NCI-H510A (cell line): ENCODE measurements around the gene SCAMP1.
"Not testable (repeated sequence)": the region's sequence is repeated elsewhere in the genome, so short reads cannot be mapped to it uniquely, and the experiment has no call there.

ENCODE experiments used
- DNase-seq: peaks from one replicate; lab custom pipeline; 2025; lab: John Stamatoyannopoulos, UW

SCAMP1 gene

GRCh38 chr5:78360924-78361630 lies 660 bp downstream of the SCAMP1 start:
- DNase-seq: peak; percentile 12

- DNase-seq: no peak
These were observed 1.2 kb downstream of the SCAMP1 start for GRCh38 chr5:78361631-78361993.

DNA sequence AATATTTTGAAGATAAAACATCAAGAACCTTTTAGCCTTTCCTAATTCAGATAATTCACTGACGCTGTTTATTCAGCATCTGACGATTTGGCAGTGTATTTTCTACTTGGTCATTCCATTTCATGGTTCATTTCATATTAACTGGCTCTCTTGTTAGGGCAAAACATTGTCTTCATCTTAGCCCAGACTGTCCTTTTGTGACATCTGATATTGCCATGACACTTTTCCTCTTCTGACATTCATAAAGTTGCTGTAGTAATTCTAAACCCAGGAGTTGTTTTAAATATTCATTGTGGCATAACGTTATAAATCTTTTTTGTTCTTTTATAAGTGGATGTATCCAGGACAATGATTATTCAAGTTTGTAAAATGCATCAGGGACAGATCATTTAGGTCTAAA lies 1.8 kb downstream of the SCAMP1 start:
- no peak for DNase-seq

DNA sequence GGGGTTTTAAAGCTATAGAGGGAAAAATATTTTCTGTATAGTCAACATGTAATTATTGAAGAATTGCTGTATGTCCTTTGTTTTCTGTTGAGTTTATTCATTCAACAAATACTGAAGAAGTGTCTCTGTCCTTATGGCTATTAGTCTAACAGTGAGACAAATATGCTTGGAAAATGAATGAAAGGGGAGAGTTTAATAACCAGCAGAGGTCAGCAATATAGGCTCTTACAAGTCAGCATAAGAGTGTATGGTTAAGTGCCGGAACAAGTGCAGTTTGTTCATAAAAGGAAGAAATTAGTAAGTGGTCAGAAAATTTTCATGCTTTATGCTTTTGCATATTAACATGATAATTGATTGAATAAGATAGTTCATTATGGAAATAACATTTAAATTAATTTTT lies 3.6 kb downstream of the SCAMP1 start:
- DNase-seq: no peak

GRCh38 chr5:78367318-78367991 lies 7.0 kb downstream of the SCAMP1 start:
- DNase-seq: peak; percentile 29

DNA sequence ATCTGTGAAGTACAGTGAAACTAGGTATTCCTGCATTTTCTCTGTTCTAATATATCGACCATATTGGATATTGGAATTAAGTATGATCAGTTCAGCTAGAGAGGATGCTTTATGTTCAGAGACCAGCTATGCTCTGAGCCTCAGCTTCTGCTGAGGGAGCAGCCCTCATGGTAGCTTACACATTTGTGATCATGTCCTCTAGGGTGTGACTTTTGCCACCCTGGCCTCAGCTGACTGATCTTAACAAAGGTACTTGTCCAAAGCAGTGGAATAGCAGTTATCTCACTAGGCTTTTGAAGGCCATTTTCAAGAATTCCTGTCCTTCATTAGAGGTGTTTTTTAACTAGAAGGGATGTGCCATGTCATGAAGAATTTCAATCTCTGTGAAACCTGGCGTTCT lies 9.3 kb downstream of the SCAMP1 start:
- no peak for DNase-seq

- DNase-seq: no peak
These were observed 12.8 kb downstream of the SCAMP1 start for GRCh38 chr5:78373231-78373630.

GRCh38 chr5:78376315-78376714 lies 15.9 kb downstream of the SCAMP1 start:
- DNase-seq: no peak

DNA sequence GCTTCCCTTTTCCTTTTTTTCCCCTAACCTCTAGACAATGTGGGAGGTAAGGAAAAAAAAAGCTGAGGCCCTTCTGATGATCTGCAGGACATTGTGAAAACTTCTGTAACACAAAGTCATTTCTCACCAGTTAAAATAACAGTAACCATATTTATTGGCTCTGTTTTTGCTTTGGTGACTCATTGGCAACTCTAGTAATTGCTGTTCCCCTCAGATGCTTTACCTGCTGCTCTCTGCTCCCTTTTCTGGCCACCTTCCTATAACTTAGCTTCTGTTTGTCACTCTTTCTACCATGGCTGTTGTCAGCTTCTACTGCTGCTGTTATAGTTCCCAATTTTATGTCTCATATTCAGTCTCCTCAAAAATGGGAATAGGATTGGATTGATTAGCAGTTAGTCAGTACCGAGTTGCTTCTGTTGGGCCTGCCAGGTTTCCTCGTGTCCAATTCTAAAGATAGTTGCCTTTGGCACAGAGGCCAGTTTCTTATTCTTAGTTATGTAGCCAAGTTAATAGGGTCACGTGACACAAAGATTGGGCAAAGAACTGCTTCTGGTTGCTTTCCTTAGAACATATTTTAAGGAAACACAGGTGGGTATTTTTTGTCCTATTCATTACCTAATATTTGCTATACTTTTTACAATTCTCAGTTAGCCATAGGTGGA lies 16.8 kb downstream of the SCAMP1 start:
- no peak for DNase-seq

GRCh38 chr5:78377718-78378105 lies 17.3 kb downstream of the SCAMP1 start:
- DNase-seq: no peak

DNA sequence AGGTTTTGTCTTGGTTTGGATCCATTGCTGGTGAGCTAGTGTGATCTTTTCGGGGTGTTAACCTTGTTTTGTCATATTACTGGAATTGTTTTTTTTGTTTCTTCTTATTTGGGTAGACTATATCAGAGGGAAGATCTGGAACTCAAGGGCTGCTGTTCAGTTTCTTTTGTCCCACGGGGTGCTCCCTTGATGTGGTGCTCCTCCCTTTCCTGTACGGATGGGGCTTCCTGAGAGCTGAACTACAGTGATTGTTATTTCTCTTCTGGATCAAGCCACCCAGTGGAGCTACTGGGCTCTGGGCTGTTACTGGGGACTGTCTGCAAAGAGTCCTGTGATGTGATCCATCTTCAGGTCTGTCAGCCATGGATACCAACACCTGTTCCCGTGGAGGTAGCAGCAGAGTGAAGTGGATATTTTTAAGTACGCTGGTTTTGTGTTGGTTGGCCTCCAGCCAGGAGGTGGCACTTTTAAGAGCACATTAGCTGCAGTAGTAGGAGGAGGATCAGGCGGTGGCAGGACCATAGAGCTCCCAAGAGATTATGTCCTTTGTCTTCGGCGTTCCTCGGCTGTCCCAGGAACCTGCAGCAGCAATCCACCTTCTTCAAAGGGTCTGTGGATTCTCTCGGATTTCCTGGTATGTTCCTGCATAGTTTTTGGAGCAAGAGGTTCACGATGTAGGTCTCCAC lies 27.2 kb downstream of the SCAMP1 start:
- no peak for DNase-seq

DNA sequence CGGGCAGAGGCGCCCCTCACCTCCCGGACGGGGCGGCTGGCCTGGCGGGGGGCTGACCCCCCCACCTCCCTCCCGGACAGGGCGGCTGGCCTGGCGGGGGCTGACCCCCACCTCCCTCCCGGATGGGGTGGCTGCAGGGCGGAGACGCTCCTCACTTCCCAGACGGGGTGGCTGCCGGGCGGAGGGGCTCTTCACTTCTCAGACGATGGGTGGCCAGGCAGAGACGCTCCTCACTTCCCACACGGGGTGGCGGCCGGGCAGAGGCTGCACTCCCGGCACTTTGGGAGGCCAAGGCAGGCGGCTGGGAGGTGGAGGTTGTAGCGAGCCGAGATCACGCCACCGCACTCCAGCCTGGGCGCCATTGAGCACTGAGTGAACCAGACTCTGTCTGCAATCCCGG lies 30.9 kb downstream of the SCAMP1 start:
- not testable (repeated sequence) for DNase-seq

DNA sequence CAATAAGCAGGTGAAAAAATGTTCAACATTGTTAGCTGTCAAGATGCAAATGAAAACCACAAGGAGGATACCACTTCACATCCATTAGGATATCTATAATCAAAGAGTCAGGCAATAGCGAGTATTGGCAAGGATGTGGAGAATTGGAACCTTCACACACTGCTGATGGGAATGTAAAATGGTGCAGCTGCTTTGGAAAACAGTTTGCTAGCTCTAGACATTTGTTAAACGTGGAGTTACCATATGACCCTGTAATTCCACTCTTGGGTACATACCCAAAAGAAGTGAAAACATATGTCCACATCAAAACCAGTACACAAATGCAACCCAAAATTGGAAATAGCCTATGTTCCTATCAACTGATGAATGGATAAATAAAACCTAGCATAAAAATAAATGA lies 37.4 kb downstream of the SCAMP1 start:
- DNase-seq: no peak

DNA sequence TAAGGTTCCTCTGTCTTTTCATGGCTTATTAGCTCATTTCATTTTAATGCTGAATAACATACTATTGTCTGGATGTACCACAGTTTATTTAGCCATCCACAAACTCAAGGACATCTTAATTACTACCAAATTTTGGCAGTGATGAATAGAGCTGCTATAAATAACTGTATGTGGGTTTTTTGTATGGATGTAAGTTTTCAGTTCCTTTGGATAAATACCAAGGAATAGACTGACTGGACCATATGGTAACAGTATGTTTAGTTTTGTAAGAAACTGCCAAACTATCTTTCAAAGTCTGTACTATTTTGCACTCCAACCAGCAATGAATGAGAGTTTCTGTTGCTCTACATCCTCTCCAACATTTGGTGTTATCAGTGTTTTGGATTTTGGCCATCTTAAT lies 38.7 kb downstream of the SCAMP1 start:
- no peak for DNase-seq

GRCh38 chr5:78404682-78405293 lies 44.4 kb downstream of the SCAMP1 start:
- DNase-seq: no peak

- DNase-seq: no peak
These were observed 45.7 kb downstream of the SCAMP1 start for GRCh38 chr5:78405829-78406750.

- DNase-seq: no peak
These were observed 47.0 kb downstream of the SCAMP1 start for GRCh38 chr5:78407458-78407857.

DNA sequence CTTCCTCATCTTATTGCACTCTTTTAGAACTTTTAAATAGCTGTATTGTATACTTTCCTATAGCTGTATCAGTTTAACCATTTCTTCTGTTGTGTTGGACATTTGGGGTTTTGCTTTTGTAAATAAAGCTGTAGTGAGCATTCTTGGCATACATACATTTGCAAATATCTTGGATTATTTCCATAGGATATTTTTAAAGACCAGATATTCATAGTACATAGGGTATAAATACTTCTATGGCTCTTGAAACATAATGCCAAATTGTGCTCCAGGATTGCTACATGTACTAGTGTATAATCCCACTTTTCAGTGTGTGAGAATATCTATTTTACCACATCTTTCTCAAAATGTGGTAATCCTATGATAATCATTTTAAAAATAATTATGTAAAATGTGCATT lies 51.2 kb downstream of the SCAMP1 start:
- DNase-seq: no peak

DNA sequence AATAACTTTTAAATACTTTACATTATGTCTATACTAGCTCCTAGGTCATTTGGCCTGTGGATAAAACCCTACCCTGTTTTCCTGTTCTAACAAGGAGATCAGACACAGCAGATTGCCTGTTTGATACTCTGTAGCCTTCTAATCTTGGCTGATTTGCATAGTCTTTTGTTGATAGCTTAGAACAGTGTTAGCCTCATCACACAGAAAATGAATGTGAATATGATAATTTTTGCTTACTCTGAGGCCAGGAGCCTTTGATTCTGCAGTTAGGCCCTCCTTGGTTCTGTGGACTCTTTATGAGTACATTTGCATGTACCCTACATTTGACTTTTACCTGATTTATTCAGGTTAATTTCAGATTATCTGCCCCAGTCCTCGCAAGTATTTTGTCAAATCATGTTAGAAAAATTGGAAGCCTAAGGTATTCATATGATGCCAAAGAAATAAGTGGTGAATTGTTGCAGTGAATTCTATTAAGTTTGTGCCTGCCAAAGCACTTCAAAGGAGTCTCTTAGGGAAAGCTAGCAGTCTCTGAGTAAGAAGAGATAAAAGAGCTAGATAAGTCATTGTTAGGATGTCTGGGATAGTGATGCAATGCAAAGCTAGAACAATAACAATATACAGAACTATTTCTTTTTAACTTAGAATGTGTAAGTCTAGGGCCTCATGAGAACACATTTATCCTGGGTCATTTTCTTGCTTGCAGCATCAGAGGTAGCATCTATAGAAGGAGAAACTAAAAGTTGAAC lies 56.4 kb downstream of the SCAMP1 start:
- no peak for DNase-seq

- no peak for DNase-seq
These were observed 59.0 kb downstream of the SCAMP1 start for GRCh38 chr5:78419396-78419795.

DNA sequence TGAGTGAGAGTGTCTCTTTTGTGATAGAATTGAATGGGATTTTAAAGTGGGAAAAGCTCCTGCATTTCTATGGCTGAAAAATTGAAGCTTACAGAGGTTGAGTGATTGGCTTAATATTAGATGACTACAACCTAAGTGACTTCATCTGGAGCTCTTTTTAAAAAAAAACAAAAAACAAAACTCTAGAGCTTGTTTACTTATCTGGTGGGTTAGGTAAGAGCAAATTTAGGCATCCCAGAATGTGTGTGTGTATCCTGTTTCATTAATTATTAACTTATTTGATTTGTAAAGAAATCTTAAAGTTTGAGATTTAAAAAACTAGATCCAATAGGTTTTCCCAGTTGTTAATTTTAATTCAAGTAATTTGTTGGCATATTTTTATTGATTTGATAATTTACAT lies 60.1 kb downstream of the SCAMP1 start:
- no peak for DNase-seq
